ENCODE data around the gene FOXP1.

Gene FOXP1

GRCh38 chr3:71264840-71265239 lies 318.7 kb downstream of the FOXP1 start:
- H3K4me3 ChIP-seq (ENCODE audit: low read depth, low read length): no peak overlapping the region
- no peak for TF ChIP-seq CTCF (IDR thresholded peaks at IDR 0.05; ENCODE audit: low read depth, low read length)

GRCh38 chr3:71262364-71263265 lies 320.9 kb downstream of the FOXP1 start:
- no peak overlapping the region for H3K4me3 ChIP-seq (ENCODE audit: low read depth, low read length)
- TF ChIP-seq CTCF (IDR thresholded peaks at IDR 0.05; ENCODE audit: low read depth, low read length): no peak

- no peak for TF ChIP-seq CTCF (IDR thresholded peaks at IDR 0.05; ENCODE audit: low read depth, low read length)
- H3K4me3 ChIP-seq (ENCODE audit: low read depth, low read length): no peak overlapping the region
These were observed 322.7 kb downstream of the FOXP1 start for GRCh38 chr3:71260782-71261181.

- no peak for TF ChIP-seq CTCF (IDR thresholded peaks at IDR 0.05; ENCODE audit: low read depth, low read length)
- H3K4me3 ChIP-seq (ENCODE audit: low read depth, low read length): no peak overlapping the region
These were observed 325.0 kb downstream of the FOXP1 start for GRCh38 chr3:71258526-71258925.

- H3K4me3 ChIP-seq (ENCODE audit: low read depth, low read length): no peak overlapping the region
- TF ChIP-seq CTCF (IDR thresholded peaks at IDR 0.05; ENCODE audit: low read depth, low read length): no peak
These were observed 325.4 kb downstream of the FOXP1 start for GRCh38 chr3:71258116-71258515.

GRCh38 chr3:71255498-71255897 lies 328.0 kb downstream of the FOXP1 start:
- no peak overlapping the region for H3K4me3 ChIP-seq (ENCODE audit: low read depth, low read length)
- no peak for TF ChIP-seq CTCF (IDR thresholded peaks at IDR 0.05; ENCODE audit: low read depth, low read length)

GRCh38 chr3:71254281-71255057 lies 329.1 kb downstream of the FOXP1 start:
- no peak overlapping the region for H3K4me3 ChIP-seq (ENCODE audit: low read depth, low read length)

More at GRCh38 chr3:71254281-71255057, 329.1 kb downstream of the FOXP1 start:
- no peak for TF ChIP-seq CTCF (IDR thresholded peaks at IDR 0.05; ENCODE audit: low read depth, low read length)

Data from WI38 (cell line).